ENCODE results near the gene PPFIA2.

PPFIA2 gene

DNA sequence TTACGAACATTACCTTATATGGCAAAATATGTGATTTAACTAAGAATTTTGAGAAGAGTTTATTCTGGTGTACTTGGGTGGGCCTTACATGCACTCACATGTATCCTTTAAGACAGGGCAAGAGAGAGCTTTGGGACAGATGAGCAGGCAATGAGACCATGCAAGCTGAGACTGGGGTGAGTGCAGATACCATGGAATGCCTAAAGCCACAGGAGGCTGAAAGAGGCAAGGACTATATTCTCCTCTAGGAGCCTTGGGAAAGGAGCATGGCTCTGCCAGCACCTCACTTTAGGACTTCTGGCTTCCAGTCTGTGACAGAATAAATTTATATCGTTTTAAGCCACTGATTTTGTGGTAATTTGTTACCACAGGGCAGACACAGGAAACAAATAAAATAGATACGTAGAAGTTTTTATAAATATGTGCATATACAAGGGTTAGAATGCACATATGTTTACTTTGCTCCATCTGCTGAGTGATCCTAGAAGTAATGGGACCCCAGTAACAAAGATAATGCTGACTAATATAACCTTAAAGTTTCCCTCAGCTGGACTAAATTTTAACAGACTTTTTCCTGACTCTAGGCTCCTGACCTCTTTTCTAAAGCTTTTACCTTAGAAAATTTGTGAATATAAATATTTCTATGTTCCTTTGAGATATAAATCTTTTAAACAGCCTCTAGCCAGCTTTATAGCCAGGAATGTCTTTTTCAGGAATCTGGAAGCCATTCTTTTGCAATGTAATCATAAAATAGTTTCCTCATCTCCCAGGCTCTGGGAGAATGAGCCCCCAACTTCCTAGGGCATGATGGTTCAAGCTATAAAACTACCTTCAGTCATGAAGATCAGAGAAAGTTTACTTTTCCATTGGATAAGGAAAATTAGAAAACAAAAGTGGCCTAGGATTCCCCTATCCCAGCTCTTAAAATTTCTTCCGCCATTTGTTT is 216.8 kb downstream of the PPFIA2 start:
- DNase-seq: no peak

GRCh38 chr12:81541121-81541520 is 218.0 kb downstream of the PPFIA2 start:
- DNase-seq: no peak

GRCh38 chr12:81539279-81539678 is 219.9 kb downstream of the PPFIA2 start:
- DNase-seq: no peak

GRCh38 chr12:81533054-81533453 is 226.1 kb downstream of the PPFIA2 start:
- no peak for DNase-seq

DNA sequence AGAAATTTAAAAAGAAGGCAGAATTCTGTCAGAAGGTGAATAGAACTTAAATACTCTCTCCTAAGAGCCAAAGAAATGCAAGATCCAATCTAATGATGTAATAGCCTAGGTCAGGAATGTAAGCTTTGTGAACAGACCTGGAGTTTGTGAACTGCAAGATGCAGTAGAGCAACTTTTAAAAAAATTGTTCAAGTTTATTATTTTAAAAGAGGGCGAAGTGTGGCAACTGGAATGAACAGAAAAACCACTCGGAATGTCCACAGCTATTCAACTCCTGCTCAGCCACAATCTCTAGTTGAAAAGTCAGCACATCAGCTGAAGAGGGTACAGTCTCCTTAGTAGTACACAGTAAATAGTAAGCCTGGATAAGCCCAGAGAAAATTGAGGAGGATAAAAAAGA is 228.8 kb downstream of the PPFIA2 start:
- DNase-seq: no peak

- DNase-seq: no peak
These were observed 238.8 kb downstream of the PPFIA2 start for GRCh38 chr12:81520064-81520945.

- DNase-seq: no peak
These were observed 240.5 kb downstream of the PPFIA2 start for GRCh38 chr12:81518638-81519037.

DNA sequence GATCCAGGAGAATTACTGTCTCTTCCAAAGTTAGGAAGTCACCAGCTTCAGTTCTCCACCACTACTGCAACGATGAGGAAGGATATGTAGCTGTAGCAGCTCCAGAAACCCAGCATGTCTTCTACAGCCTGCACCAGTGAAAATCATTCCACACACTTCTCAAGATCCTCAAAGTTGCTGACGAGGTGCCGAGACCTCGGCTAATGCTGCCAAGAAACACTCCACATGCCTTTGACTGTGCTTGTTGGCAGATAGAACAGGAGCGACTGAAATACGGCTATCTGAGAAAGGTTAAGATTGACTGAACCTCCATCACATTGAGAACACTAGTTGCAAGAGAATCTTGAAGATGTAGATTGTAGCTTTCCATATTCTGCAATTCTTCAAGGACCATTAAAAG is 241.9 kb downstream of the PPFIA2 start:
- no peak for DNase-seq

DNA sequence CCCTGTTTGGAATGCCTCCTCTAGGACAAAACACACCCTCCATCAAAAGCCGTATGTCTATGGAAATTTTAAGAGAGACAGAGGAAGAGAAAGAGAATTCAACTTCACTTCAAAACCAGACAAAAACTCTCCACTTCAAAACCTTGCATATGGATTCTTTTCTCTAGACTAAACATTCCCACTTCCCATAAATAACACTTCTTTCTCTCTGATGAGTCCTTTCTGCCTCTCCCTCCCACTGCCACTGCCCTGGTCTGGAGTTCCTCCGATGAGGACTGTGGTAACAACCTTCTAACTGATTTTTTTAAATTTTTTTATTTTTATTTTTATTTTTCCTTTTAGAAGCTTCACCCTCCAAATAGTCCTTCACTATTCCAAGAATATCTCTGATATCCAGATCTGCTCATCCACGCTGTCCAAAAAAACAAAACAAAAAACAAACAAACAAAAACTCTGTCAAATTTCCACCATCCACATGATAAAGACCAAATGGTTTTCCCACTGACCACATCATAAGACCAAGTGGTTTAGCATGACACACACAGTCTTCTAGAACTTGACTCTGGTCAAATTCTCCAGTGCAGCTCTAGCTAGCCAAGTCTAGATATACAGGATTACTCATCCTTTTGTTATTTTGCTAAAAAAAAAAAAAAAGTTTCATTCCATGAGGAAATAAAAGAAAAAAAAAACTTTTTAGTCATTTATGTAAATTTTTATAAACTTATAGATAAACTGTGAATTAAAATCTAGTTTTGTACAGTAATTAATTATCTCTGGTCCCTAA is 256.0 kb downstream of the PPFIA2 start:
- no peak for DNase-seq

GRCh38 chr12:81500788-81501187 is 258.4 kb downstream of the PPFIA2 start:
- no peak for DNase-seq

DNA sequence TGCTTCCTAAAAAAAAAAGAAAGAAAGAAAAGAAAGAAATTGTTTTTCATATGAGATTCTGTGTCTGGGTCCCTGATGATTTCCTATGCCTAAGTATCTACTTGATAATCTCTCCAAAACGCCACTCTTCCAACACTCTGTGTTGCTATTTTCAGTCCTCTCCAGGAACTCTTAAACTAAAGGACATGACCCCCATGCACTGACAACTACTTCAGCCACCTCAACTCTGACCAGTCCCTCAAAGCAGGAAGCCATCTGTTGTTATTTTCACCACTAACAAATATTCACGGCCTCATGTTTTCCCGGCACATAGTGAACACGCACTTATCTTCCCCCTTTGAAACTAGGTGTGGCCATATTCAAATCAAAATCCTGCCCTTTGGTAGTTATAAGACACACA is 259.3 kb downstream of the PPFIA2 start:
- no peak for DNase-seq

GRCh38 chr12:81492131-81492720 is 266.9 kb downstream of the PPFIA2 start:
- no peak for DNase-seq

DNA sequence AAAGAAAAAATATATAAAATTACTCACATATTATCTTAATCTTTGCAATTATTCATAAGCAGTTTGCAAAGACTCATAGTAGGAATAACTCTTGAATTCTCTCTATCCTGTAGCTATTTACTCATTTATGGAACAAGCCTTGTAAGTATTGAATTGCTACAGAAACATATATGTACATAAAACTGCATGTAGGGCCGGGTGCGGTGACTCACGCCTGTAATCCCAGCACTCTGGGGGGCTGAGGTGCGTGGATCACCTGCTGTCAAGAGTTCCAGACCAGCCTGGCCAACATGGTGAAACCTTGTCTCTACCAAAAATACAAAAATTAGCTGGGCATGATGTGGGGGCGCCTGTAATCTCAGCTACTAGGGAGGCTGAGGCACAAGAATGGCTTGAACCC is 286.2 kb downstream of the PPFIA2 start:
- no peak for DNase-seq

GRCh38 chr12:81470923-81471322 is 288.2 kb downstream of the PPFIA2 start:
- no peak for DNase-seq

DNA sequence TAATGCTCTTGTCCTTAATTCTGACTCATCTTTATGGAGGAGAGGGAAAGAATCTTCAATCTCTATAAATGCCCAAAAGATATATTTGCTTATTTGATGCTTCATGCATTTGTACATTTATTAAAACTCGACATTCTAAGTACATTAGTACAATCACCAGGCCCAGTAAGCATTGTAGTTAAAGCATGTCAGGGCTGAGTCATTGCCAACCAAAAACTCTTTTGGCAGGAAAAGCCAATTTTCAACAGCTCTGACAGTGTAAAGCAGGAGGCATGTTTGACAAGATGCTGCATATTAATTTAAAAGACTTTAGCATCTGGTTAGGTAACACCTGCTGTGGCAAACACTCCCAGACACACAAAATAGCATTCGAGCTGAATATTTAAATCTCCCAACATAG is 290.9 kb downstream of the PPFIA2 start:
- DNase-seq: no peak

- DNase-seq: no peak
These were observed 293.3 kb downstream of the PPFIA2 start for GRCh38 chr12:81465876-81466275.

DNA sequence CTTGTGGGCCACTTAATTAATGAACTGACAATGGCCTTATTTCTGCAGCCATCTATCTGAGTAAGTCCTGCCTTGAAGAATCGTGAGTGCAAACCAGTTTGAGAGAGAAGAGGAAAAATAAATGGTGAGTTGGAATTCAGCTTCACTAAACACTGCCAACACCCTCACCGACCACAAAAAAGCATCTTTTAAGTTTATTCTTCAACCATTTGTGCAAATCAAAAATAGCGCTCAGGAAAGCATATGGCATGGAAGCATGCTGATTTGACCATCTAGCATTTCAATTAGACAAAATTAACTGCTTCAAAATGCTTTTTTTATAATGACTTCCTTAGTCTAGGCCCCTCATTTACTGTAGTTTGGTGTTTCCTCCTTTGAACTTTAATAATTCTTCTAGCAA is 294.0 kb downstream of the PPFIA2 start:
- DNase-seq: no peak

DNA sequence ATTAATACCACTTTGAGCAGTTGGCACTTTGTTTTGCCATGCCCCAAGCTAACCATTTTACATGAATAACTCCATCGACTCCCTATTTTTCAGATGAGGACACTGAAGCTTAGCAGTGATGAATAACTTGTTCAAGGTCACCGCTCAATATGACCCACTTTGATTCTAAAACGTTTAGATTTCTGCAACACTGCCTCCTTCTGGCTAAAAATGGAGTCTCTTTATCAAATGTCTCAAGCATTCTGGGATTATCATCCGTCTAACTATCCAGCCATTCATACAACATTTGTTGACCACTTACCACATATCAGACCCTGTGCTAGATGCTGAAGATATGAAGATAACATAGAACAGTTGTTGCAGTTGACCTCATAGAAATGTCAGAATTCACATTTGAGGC is 298.0 kb downstream of the PPFIA2 start:
- no peak for DNase-seq

GRCh38 chr12:81450920-81451739 is 308.0 kb downstream of the PPFIA2 start:
- peak in 1 of 2 experiments; percentile 2 for DNase-seq

- DNase-seq: no peak
These were observed 317.5 kb downstream of the PPFIA2 start for GRCh38 chr12:81441629-81442028.

DNA sequence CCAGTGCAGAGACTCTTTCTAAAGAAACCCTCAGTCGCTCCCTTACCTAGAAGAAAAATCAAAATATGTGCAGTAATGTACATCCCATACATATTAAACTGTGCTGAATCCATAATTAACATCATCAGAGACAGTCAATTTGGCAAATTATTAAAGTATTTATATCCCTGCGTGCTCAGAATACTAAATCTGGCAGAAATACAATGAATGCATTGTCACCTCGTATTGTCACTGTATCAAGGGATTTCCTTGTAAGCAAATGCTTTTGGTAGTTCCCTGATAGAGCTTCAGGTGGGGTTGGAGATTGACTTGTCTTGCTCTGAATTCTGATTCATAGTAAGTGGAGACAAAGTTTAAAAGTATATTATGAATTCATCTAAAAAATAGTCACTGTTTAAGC is 319.1 kb downstream of the PPFIA2 start:
- DNase-seq: no peak

GRCh38 chr12:81439344-81439743 is 319.8 kb downstream of the PPFIA2 start:
- DNase-seq: no peak
